Osteocyte (in vitro differentiated cells): ENCODE measurements around the gene SV2B. TPM values are rescaled to one million over a fixed set of nuclear protein-coding genes. Genes with fewer than 3 reads are reported as not detected.

ENCODE experiments used
- DNase-seq: peaks from one replicate; pipeline ENCODE4 v3.0.0; 2021; ENCODE audit warnings: mixed read lengths; ENCODE audit not compliant: unreplicated experiment; ENCODE audit errors: extremely low spot score
- H3K27ac Mint-ChIP-seq: one replicate; pipeline ENCODE4 v1.8.0; 2021; ENCODE audit warnings: mild to moderate bottlenecking, mixed read lengths; ENCODE audit not compliant: unreplicated experiment
- H3K27me3 Mint-ChIP-seq: one replicate; pipeline ENCODE4 v1.8.0; 2021; ENCODE audit warnings: mixed read lengths; ENCODE audit not compliant: unreplicated experiment
- H3K36me3 Mint-ChIP-seq: one replicate; pipeline ENCODE4 v1.8.0; 2021; ENCODE audit warnings: mixed read lengths; ENCODE audit not compliant: unreplicated experiment
- H3K4me1 Mint-ChIP-seq: one replicate; pipeline ENCODE4 v1.8.0; 2021; ENCODE audit warnings: mixed read lengths; ENCODE audit not compliant: unreplicated experiment
- H3K4me3 Mint-ChIP-seq: one replicate; pipeline ENCODE4 v1.8.0; 2021; ENCODE audit warnings: mild to moderate bottlenecking, moderate library complexity, mixed read lengths; ENCODE audit not compliant: unreplicated experiment
- H3K9me3 Mint-ChIP-seq: one replicate; pipeline ENCODE4 v1.8.0; 2021; ENCODE audit warnings: mixed read lengths; ENCODE audit not compliant: unreplicated experiment
- CTCF ChIP-seq: fragments of 200-600 bp; sonication (generic); IDR thresholded peaks from 2 replicates; pipeline ENCODE4 v1.5.0; 2021; ENCODE audit warnings: antibody characterized with exemption, mild to moderate bottlenecking, moderate library complexity
- total RNA-seq: library from RNA; stranded (reverse); gene quantifications from 2 replicates; pipeline ENCODE4 v1.2.1, GENCODE V29; 2021

Gene SV2B
- total RNA-seq, 1 donor from 2014 or later = not detected

GRCh38 chr15:91348752-91349500, 248.9 kb downstream of the SV2B start:
- TF ChIP-seq CTCF = no peak
- H3K36me3 Mint-ChIP-seq = no peaks in the 10 kb centered on the region
- no peak overlapping the region for H3K4me3 Mint-ChIP-seq
- H3K4me1 Mint-ChIP-seq = no peaks in the 10 kb centered on the region
- no peak overlapping the region for H3K27ac Mint-ChIP-seq
- peaks cover 4% of the 10 kb centered on the region for H3K9me3 Mint-ChIP-seq
- H3K27me3 Mint-ChIP-seq = no peaks in the 10 kb centered on the region
- DNase-seq = no peak

Other genes with a start within 250 kb of the SV2B start
- 96.2 and 98.3 TPM in 2 replicates for gene FURIN, start 231.7 kb upstream of the SV2B start, total RNA-seq
- gene FES, start 215.8 kb upstream of the SV2B start, total RNA-seq = 2.2 and 2.5 TPM in 2 replicates
- gene MAN2A2, start 197.0 kb upstream of the SV2B start, total RNA-seq = 65.2 and 70.0 TPM in 2 replicates
- 9.5 and 11.4 TPM in 2 replicates for gene HDDC3, start 167.7 kb upstream of the SV2B start, total RNA-seq
- 83.0 and 83.5 TPM in 2 replicates for gene UNC45A, start 165.0 kb upstream of the SV2B start, total RNA-seq
- gene RCCD1, start 145.4 kb upstream of the SV2B start, total RNA-seq = 12.0 and 12.8 TPM in 2 replicates
- gene PRC1, start 105.7 kb upstream of the SV2B start, total RNA-seq = 33.9 and 46.4 TPM in 2 replicates
- gene VPS33B, start 77.7 kb upstream of the SV2B start, total RNA-seq = 12.8 and 13.7 TPM in 2 replicates